SKM-1 treated with dmso at 0.1 percent for 144 hours (cell line): ENCODE measurements around the gene VIT.

Source experiments
- DNase-seq: peaks from one replicate; lab custom pipeline; 2025; ENCODE audit not compliant: unreplicated experiment; lab: John Stamatoyannopoulos, UW

The VIT gene

DNA sequence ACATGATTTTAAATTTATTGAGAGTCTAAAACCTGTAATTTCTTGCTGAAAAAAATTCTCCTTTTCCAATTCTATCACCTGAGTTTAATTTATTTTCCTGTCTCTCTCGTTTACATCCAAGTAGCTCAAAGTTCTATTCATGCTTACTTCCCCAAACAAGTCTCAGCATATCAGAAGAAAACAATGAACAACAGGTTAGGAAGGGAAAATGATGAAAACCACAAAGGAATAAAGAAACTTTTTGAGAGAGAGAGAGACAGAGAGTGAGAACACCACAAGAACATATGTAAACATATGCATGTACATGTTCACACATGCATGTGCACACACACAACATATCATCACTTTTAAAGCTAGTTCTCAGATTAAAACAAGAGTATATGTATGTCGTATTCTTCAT is 157.7 kb downstream of the VIT start:
- no peak for DNase-seq

- no peak for DNase-seq
These were observed 158.9 kb downstream of the VIT start for GRCh38 chr2:36855429-36855828.

DNA sequence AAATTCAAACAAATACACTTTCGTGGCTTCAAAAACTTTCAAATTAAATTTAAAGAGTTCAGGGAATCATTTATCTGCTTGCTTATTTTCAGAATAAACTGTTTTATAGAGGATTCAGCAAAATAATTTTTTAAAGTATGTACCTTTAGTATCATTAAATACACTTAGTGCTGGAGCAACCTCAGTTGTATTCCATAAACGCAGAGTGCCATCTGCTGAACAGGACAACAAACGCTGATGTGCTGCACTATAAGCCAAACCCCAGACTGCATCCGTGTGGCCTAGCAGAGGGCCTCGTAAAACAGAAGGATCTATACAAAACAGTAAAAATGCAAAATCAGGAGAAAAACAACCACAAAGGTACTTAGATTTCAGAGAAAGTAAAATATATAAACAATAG is 161.2 kb downstream of the VIT start:
- DNase-seq, result no peak

- DNase-seq, result no peak
These were observed 162.3 kb downstream of the VIT start for GRCh38 chr2:36858551-36859365.

GRCh38 chr2:36859366-36859792 is 162.9 kb downstream of the VIT start:
- no peak for DNase-seq

DNA sequence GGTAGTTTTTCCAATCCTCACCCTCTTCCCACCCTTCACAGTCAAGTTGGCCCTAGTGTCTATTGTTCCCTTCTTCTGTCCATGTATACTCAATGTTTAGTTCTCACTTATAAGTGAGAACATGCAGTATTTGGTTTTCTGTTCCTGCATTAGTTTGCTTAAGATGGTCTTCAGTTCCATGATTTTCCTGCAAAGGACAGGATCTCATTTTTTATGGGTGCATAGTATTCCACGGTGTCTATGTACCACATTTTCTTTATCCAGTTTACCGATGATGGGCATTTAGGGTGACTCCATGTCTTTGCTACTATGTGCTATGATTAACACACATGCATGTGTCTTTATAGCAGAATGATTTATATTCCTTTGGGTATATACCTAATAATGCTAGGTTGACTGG is 165.4 kb downstream of the VIT start:
- no peak for DNase-seq
